Bronchial epithelial cell (primary cell): ENCODE measurements around the gene CCDC192. TPM values are rescaled to one million over a fixed set of nuclear protein-coding genes. Genes with fewer than 3 reads are reported as not detected.

Experiments
- DNase-seq: peaks from one replicate; pipeline ENCODE4 v3.0.0-alpha.2; 2010; ENCODE audit warnings: low read depth
- FAIRE-seq: peaks from 2 replicates; lab custom pipeline; 2011; peaks lifted over from hg19 to GRCh38; lab: Jason Lieb, UNC
- H3K27me3 ChIP-seq: 2 replicates; pipeline ENCODE4 v1.5.1; 2011; ENCODE audit warnings: low read length; ENCODE audit not compliant: control insufficient read depth, insufficient read depth
- H3K36me3 ChIP-seq: 2 replicates; pipeline ENCODE4 v1.5.1; 2011; ENCODE audit warnings: low read length; ENCODE audit not compliant: control insufficient read depth, insufficient read depth
- H3K4me3 ChIP-seq: 2 replicates; pipeline ENCODE4 v1.5.1; 2011; ENCODE audit warnings: mild to moderate bottlenecking, low read depth, low read length, control low read depth
- total RNA-seq: library from RNA; depleted of rRNA; stranded (reverse); fragments of >200 nt; gene quantifications from 2 replicates; pipeline ENCODE4 v1.2.1, GENCODE V29; 2014
- TF ChIP-seq, protein P1 (sequence below): IDR thresholded peaks from 2 replicates; pipeline ENCODE4 v1.5.1; 2011; ENCODE audit warnings: mild to moderate bottlenecking, moderate library complexity, low read length, control low read depth, inconsistent platforms; ENCODE audit not compliant: insufficient read depth, severe bottlenecking

Gene CCDC192
- total RNA-seq, 1 donor from 2014 or later, result not detected

GRCh38 chr5:127976991-127977717 is 274.0 kb downstream of the CCDC192 start:
- DNase-seq (no peak), FAIRE-seq (no peak)
- TF ChIP-seq, protein P1, sequence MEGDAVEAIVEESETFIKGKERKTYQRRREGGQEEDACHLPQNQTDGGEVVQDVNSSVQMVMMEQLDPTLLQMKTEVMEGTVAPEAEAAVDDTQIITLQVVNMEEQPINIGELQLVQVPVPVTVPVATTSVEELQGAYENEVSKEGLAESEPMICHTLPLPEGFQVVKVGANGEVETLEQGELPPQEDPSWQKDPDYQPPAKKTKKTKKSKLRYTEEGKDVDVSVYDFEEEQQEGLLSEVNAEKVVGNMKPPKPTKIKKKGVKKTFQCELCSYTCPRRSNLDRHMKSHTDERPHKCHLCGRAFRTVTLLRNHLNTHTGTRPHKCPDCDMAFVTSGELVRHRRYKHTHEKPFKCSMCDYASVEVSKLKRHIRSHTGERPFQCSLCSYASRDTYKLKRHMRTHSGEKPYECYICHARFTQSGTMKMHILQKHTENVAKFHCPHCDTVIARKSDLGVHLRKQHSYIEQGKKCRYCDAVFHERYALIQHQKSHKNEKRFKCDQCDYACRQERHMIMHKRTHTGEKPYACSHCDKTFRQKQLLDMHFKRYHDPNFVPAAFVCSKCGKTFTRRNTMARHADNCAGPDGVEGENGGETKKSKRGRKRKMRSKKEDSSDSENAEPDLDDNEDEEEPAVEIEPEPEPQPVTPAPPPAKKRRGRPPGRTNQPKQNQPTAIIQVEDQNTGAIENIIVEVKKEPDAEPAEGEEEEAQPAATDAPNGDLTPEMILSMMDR, result no peak
- Histone ChIP-seq H3K36me3 (no peaks in the 10 kb centered on the region), H3K27me3 (no peaks in the 10 kb centered on the region), H3K4me3 (no peak overlapping the region)

DNA sequence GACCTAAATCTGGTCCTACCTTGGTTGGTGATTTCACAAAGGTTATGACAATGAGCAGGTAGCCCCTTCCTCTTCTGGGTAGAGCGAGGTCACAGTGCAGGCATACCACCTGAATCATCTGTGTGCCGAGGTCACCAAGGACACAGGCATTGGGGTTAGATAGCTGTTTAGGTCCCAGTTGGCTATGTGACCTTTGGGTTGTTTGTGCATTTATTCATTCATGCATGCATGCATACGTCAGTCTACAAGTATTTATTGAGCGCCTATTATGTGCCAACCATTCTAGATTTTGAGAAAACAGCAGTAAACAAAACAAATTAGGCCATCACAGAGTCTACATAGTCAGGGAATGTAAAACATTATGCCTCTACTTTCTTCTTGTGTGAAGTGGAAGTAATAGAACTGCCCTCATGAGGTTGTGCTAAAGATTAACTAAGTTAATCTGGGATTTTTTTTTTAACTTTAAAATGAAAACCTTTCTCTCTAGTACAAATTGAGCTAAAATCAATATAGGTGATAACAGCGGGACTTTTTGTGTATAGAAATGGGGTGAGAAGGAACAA is 275.6 kb downstream of the CCDC192 start:
- Histone ChIP-seq H3K36me3 (no peaks in the 10 kb centered on the region), H3K27me3 (no peaks in the 10 kb centered on the region), H3K4me3 (no peak overlapping the region)
- TF ChIP-seq, protein P1, result no peak
- peak; percentile 80 for FAIRE-seq
- DNase-seq, result no peak

GRCh38 chr5:127979475-127979874 is 276.3 kb downstream of the CCDC192 start:
- Histone ChIP-seq H3K36me3 (no peaks in the 10 kb centered on the region), H3K4me3 (no peak overlapping the region), H3K27me3 (no peaks in the 10 kb centered on the region)
- TF ChIP-seq, protein P1, result no peak
- FAIRE-seq (no peak), DNase-seq (no peak)

- Histone ChIP-seq H3K4me3 (no peak overlapping the region), H3K36me3 (no peaks in the 10 kb centered on the region), H3K27me3 (no peaks in the 10 kb centered on the region)
- no peak for FAIRE-seq
- DNase-seq, result no peak
- TF ChIP-seq, protein P1, result no peak
Observed at GRCh38 chr5:127980843-127981242, 277.7 kb downstream of the CCDC192 start.

- TF ChIP-seq, protein P1, result no peak
- no peaks in the 10 kb centered on the region for H3K27me3 ChIP-seq
- no peak overlapping the region for H3K4me3 ChIP-seq
- no peak for FAIRE-seq
- H3K36me3 ChIP-seq, result no peaks in the 10 kb centered on the region
- no peak for DNase-seq
Observed at GRCh38 chr5:127981498-127981897, 278.3 kb downstream of the CCDC192 start.
